K562 (cell line): Measurements from ENCODE around the gene VPS33A. TPM values are rescaled to one million over a fixed set of nuclear protein-coding genes. Genes with fewer than 3 reads are reported as not detected.

Experiments
- ASH1L ChIP-seq: fragments of 450-650 bp; IDR thresholded peaks from 2 replicates; pipeline ENCODE4 v1.6.1; 2018; ENCODE audit warnings: borderline replicate concordance, mild to moderate bottlenecking, low read depth; ENCODE audit not compliant: partially characterized antibody
- BCLAF1 ChIP-seq, 2 experiments: fragments of 450-650 bp in 1 of 2; IDR thresholded peaks; 2 replicates each; pipeline ENCODE4 v1.6.1; 2011 to 2017; ENCODE audit warnings: low read depth in 2 of 2, antibody characterized with exemption in 1 of 2, borderline replicate concordance in 1 of 2, low read length in 1 of 2, mild to moderate bottlenecking in 1 of 2, mixed read lengths in 1 of 2; ENCODE audit not compliant: control insufficient read depth in 1 of 2
- CREBBP ChIP-seq: IDR thresholded peaks from one replicate; pipeline ENCODE4 v1.6.1; 2012; ENCODE audit warnings: low read depth, mild to moderate bottlenecking, control low read depth, inconsistent platforms, low read length
- L3MBTL2 ChIP-seq: fragments of 450-650 bp; IDR thresholded peaks from 2 replicates; pipeline ENCODE4 v1.6.1; 2016; ENCODE audit warnings: mild to moderate bottlenecking, moderate library complexity
- MEF2D ChIP-seq: conservative IDR thresholded peaks from 2 replicates; pipeline ENCODE4 v1.6.1; 2016; ENCODE audit warnings: low read depth, missing genetic modification characterization, missing compliant biosample characterization
- MYNN ChIP-seq, 2 experiments: sonication (generic); formaldehyde crosslinking in 1 of 2; IDR thresholded peaks; 2 replicates each; pipeline versions ENCODE4 v1.5.0 to v1.6.1; 2016 to 2020; ENCODE audit warnings: antibody characterized with exemption in 1 of 2, missing genetic modification reagents in 1 of 2
- POLR2A ChIP-seq: fragments of 450-650 bp; conservative IDR thresholded peaks from 2 replicates; pipeline ENCODE4 v1.6.1; 2016
- POLR2G ChIP-seq: fragments of 200-400 bp; formaldehyde crosslinking; IDR thresholded peaks from 2 replicates; pipeline ENCODE4 v1.6.1; 2017; ENCODE audit warnings: low read depth, mild to moderate bottlenecking, antibody characterized with exemption, low read length, moderate library complexity
- SMARCB1 ChIP-seq: IDR thresholded peaks from 2 replicates; pipeline ENCODE4 v1.6.1; 2011; ENCODE audit warnings: improper control_type of control experiment, low read depth; ENCODE audit not compliant: insufficient read length
- SNRNP70 ChIP-seq: fragments of 200-400 bp; formaldehyde crosslinking; optimal IDR thresholded peaks from 2 replicates; pipeline ENCODE3; 2017; ENCODE audit warnings: low read depth, low read length
- SUPT5H ChIP-seq: fragments of 450-650 bp; IDR thresholded peaks from 2 replicates; pipeline ENCODE4 v1.6.1; 2016
- ZNF76 ChIP-seq: fragments of 250-450 bp; sonication (Bioruptor Pico); IDR thresholded peaks from 2 replicates; pipeline ENCODE4 v1.4.0; 2020; ENCODE audit warnings: mild to moderate bottlenecking, moderate library complexity, borderline replicate concordance
- ZNF79 ChIP-seq: fragments of 250-450 bp; sonication (Bioruptor Pico); IDR thresholded peaks from 2 replicates; pipeline ENCODE4 v1.4.0; 2020; ENCODE audit warnings: low read depth, mild to moderate bottlenecking, moderate library complexity
- polyA plus RNA-seq, 8 experiments: library from polyadenylated mRNA; depleted of rRNA in 4 of 8; stranded (reverse) in 5 of 8; unstranded in 3 of 8; fragments of >200 nt; fragmentation: Nextera tagmentation in 2 of 8; fragmentation: Illumina TruSeq in 1 of 8; extraction: Ambion mirVana in 2 of 8; extraction: Trizol in 1 of 8; gene quantifications; 2 replicates each; pipeline versions ENCODE4 v1.2.1 to v1.2.3, GENCODE V29; 2011 to 2014; ENCODE audit warnings: inconsistent platforms in 1 of 8, missing spikeins in 1 of 8
- total RNA-seq, 7 experiments: library from RNA; depleted of rRNA in 6 of 7; stranded (reverse); fragments of >200 nt in 6 of 7; fragmentation: Illumina TruSeq in 2 of 7; extraction: Trizol in 2 of 7; gene quantifications; 2 replicates each; pipeline versions ENCODE4 v1.2.1 to v1.2.3, GENCODE V29; 2011 to 2021; ENCODE audit warnings: low replicate concordance in 1 of 7

VPS33A gene
- total and polyA plus RNA-seq, 9 of the 15 experiments (the other 6 are each of a cell fraction or from before 2014, with no cell fraction given) = 10.6 to 34.3 (median 25.3) TPM

GRCh38 chr12:122208073-122208820, 58.0 kb downstream of the VPS33A start (continued):
- TF ChIP-seq BCLAF1 (IDR thresholded peaks at IDR 0.05; ENCODE audit: borderline replicate concordance in 1 of 2, control insufficient read depth in 1 of 2, low read depth in 2 of 2, low read length in 1 of 2) (no peak), SUPT5H (0 out of 2 replicates have a peak, but pooled peaks have one; percentile 25), MEF2D (no peak), POLR2A (peak; percentile 53; the same call in 1 of the 2 replicates), POLR2G (peak; percentile 43; the same call in 1 of the 2 replicates), ASH1L (no peak), ZNF76 (CRISPR knock-in tag) (no peak), SNRNP70 (no peak), CREBBP (no peak), L3MBTL2 (no peak), SMARCB1 (no peak), MYNN (IDR thresholded peaks at IDR 0.05) (no peak), MYNN (CRISPR knock-in tag; IDR thresholded peaks at IDR 0.05) (no peak), ZNF79 (no peak)
